Measurements from ENCODE around the gene PAF1. TPM values are rescaled to one million over a fixed set of nuclear protein-coding genes. Genes with fewer than 3 reads are reported as not detected.
A peak's percentile ranks its signal among the peaks of the same experiment; 100 is the strongest.

PAF1 gene
- total RNA-seq, 2 experiments from 2014 or later = 31.9 to 34.9 TPM

GRCh38 chr19:39339674-39340073 lies 51.2 kb downstream of the PAF1 start:
- peaks cover 61% of the 10 kb centered on the region for H3K4me1 Mint-ChIP-seq (ENCODE audit: low read depth)
- H3K27ac Mint-ChIP-seq = peak overlapping the region; percentile 91
- intact Hi-C loops (cut with micrococcal nuclease) = loop anchor here (5.0 kb wide), 2 partner anchors 203 to 487 kb away; partner anchors contain the start of gene EID2
- H3K27me3 Mint-ChIP-seq (ENCODE audit: low read depth) = no peaks in the 10 kb centered on the region
- H3K4me3 Mint-ChIP-seq = peak overlapping the region; percentile 91
- H3K9me3 Mint-ChIP-seq = no peaks in the 10 kb centered on the region
- CTCF ChIA-PET = interaction anchor here (1.1 kb wide), 1 partner anchor 10 kb away, joined by 8 read pairs; no protein-coding TSS in a partner anchor
- H3K36me3 Mint-ChIP-seq (ENCODE audit: low read depth) = peaks cover 10% of the 10 kb centered on the region
- no peak for DNase-seq

DNA sequence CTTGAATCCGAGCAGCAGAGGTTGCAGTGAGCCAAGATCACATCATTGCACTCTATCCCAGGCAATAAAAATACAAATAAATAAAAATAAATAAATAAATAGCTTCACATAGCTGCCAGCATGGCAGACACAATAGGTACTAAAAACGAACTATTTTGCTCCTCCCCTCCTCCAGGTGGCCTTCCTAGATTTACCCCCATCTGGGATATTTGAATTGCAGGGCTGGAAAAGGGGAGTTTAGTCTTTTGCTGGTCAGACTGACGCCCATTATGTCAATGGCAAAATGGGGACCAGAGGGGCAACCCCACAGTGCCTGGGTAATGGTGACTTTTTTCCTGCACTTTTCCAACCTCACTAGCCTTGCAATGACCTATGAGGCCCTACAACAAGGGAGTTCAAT lies 54.4 kb downstream of the PAF1 start:
- DNase-seq = no peak
- H3K9me3 Mint-ChIP-seq = no peaks in the 10 kb centered on the region
- H3K27ac Mint-ChIP-seq = peak overlapping the region; percentile 99
- intact Hi-C loops (cut with micrococcal nuclease) = loop anchor here (5.0 kb wide), 2 partner anchors 206 to 484 kb away; partner anchors contain the start of gene EID2
- peaks cover 18% of the 10 kb centered on the region for H3K36me3 Mint-ChIP-seq (ENCODE audit: low read depth)
- H3K4me3 Mint-ChIP-seq = peak overlapping the region; percentile 95
- H3K27me3 Mint-ChIP-seq (ENCODE audit: low read depth) = no peaks in the 10 kb centered on the region
- peaks cover 65% of the 10 kb centered on the region for H3K4me1 Mint-ChIP-seq (ENCODE audit: low read depth)
- CTCF ChIA-PET = interaction anchor here (1.1 to 3.1 kb wide), 4 partner anchors 9 to 124 kb away, joined by 3 to 12 read pairs (median 4); partner anchors contain the start of gene PLEKHG2

Small RNA genes within 50 kb of the gene (microRNA-seq; reads per million reads assigned to microRNA genes)
- not detected for gene MIR4530 (ENCODE audit: borderline microRNAs expressed, borderline replicate concordance)

Other genes with a start within 250 kb of the PAF1 start
- gene NCCRP1, start 194.1 kb downstream of the PAF1 start, total RNA-seq = not detected
- gene SYCN, start 186.8 kb downstream of the PAF1 start, total RNA-seq = not detected
- 1 to 10 TPM; 1.2 to 1.3 TPM for gene IFNL3, start 146.1 kb downstream of the PAF1 start, total RNA-seq
- not detected for gene IFNL4, start 142.2 kb downstream of the PAF1 start, total RNA-seq
- gene IFNL2, start 122.7 kb downstream of the PAF1 start, total RNA-seq = under 1 TPM; 0.69 to 0.93 TPM
- 1 to 10 TPM in 1 of 2 experiments, under 1 TPM in 1; 0.91 to 1.0 TPM for gene IFNL1, start 94.7 kb downstream of the PAF1 start, total RNA-seq
- 1 to 10 TPM; 5.0 to 5.3 TPM for gene LRFN1, start 70.2 kb downstream of the PAF1 start, total RNA-seq
- gene GMFG, start 55.1 kb downstream of the PAF1 start, total RNA-seq = 100 to 1,000 TPM; 331 to 332 TPM
- 10 to 100 TPM; 33.0 to 35.8 TPM for gene SAMD4B, start 48.7 kb downstream of the PAF1 start, total RNA-seq
- 10 to 100 TPM; 18.0 to 18.5 TPM for gene MED29, start 272 bp upstream of the PAF1 start, total RNA-seq
- gene ZFP36, start 15.7 kb upstream of the PAF1 start, total RNA-seq = 100 to 1,000 TPM; 113 to 116 TPM
- 10 to 100 TPM; 27.3 to 34.6 TPM for gene PLEKHG2, start 21.6 kb upstream of the PAF1 start, total RNA-seq
- 1,000 to 10,000 TPM; 4,195 to 4,327 TPM for gene RPS16, start 44.8 kb upstream of the PAF1 start, total RNA-seq
- 100 to 1,000 TPM; 129 to 139 TPM for gene SUPT5H, start 54.5 kb upstream of the PAF1 start, total RNA-seq
- gene TIMM50, start 89.7 kb upstream of the PAF1 start, total RNA-seq = 100 to 1,000 TPM; 103 to 107 TPM
- gene DLL3, start 107.8 kb upstream of the PAF1 start, total RNA-seq = under 1 TPM; 0.74 to 0.79 TPM
- not detected for gene SELENOV, start 124.0 kb upstream of the PAF1 start, total RNA-seq
- gene EID2B, start 141.7 kb upstream of the PAF1 start, total RNA-seq = 1 to 10 TPM; 5.7 to 6.2 TPM
- gene EID2, start 149.1 kb upstream of the PAF1 start, total RNA-seq = 1 to 10 TPM; 7.7 to 9.1 TPM
- gene LGALS13, start 211.4 kb upstream of the PAF1 start, total RNA-seq = not detected